Sigmoid colon (tissue), 7 donors: Measurements from ENCODE around the gene RPGRIP1L. TPM values are rescaled to one million over a fixed set of nuclear protein-coding genes. Genes with fewer than 3 reads are reported as not detected.

Source experiments
- DNase-seq: peaks from one replicate; pipeline ENCODE4 v3.0.0-alpha.2; 2019
- H3K27ac ChIP-seq, 4 donors: fragments of 200-600 bp; sonication (generic); one replicate each; pipeline ENCODE4 v1.5.1; 2016 to 2019; ENCODE audit warnings: mild to moderate bottlenecking in 1 of 4
- H3K27me3 ChIP-seq, 3 donors: fragments of 200-600 bp; sonication (generic); one replicate each; pipeline ENCODE4 v1.5.1; 2019; ENCODE audit warnings: mild to moderate bottlenecking in 1 of 3
- H3K36me3 ChIP-seq, 4 donors: fragments of 200-600 bp; sonication (generic); one replicate each; pipeline ENCODE4 v1.5.1; 2016 to 2019
- H3K4me1 ChIP-seq, 4 donors: fragments of 200-600 bp; sonication (generic); one replicate each; pipeline ENCODE4 v1.5.1; 2017 to 2019
- H3K4me3 ChIP-seq, 4 donors: fragments of 200-600 bp; sonication (generic); one replicate each; pipeline ENCODE4 v1.5.1; 2017 to 2019; ENCODE audit warnings: mild to moderate bottlenecking in 2 of 4, moderate library complexity in 1 of 4
- H3K9me3 ChIP-seq, 4 donors: fragments of 200-600 bp in 3 of 4; sonication (generic) in 3 of 4; one replicate each; pipeline versions ENCODE4 v1.5.1 to v1.6.1; 2013 to 2019
- CTCF ChIP-seq, 4 experiments: fragments of 450-650 bp in 3 of 4; fragments of 200-600 bp in 1 of 4; IDR thresholded peaks; one replicate each; pipeline ENCODE4 v1.5.1; 2016 to 2019; ENCODE audit warnings: antibody characterized with exemption in 4 of 4, mild to moderate bottlenecking in 3 of 4, moderate library complexity in 2 of 4
- EP300 ChIP-seq, 4 donors: sonication (generic); formaldehyde crosslinking; IDR thresholded peaks; one replicate each; pipeline ENCODE4 v1.6.1; 2017; ENCODE audit warnings: antibody characterized with exemption in 4 of 4
- POLR2A ChIP-seq, 2 donors: fragments of 450-650 bp; IDR thresholded peaks; one replicate each; pipeline ENCODE4 v1.6.1; 2016; ENCODE audit warnings: antibody characterized with exemption in 2 of 2, mild to moderate bottlenecking in 2 of 2, moderate library complexity in 2 of 2
- POLR2AphosphoS5 ChIP-seq, 4 donors: sonication (generic); formaldehyde crosslinking; IDR thresholded peaks; one replicate each; pipeline ENCODE4 v1.6.1; 2017; ENCODE audit warnings: antibody characterized with exemption in 4 of 4
- WGBS, 2 donors: extraction: QIAGEN DNeasy Blood & Tissue Kit; methylation state at CpG; one replicate each; pipeline ENCODE4 v1.1.7; 2013; 5-methylcytosine and 5-hydroxymethylcytosine counted together
- intact Hi-C: fragments of 100-400 bp; cut with DNase I; formaldehyde crosslinking; loops from one replicate; pipeline ENCODE4 v1.15.1; 2023
- polyA plus RNA-seq, 3 donors: library from polyadenylated mRNA; stranded (reverse); fragments of 200-250 nt; gene quantifications; one replicate each; pipeline ENCODE4 v1.2.3, GENCODE V29; 2013
- total RNA-seq, 4 donors: library from RNA; depleted of rRNA; stranded (reverse); fragments of >200 nt; gene quantifications; one replicate each; pipeline ENCODE4 v1.1.0, GENCODE V29; 2016
- donor health status: healthy with polysubstance abuse.
- donor health status: Bipolar disorder and iron deficiency.
- donor health status: healthy.

RPGRIP1L gene
- total and polyA plus RNA-seq, 7 donors = 0.46 to 5.8 (median 3.6) TPM

GRCh38 chr16:53681354-53681753 lies 22.3 kb downstream of the RPGRIP1L start:
- Histone ChIP-seq H3K9me3 (no peaks in the 10 kb centered on the region), H3K27ac (no peak overlapping the region), H3K27me3 (no peaks in the 10 kb centered on the region), H3K36me3 (peaks cover 0 to 14% (median 0%) of the 10 kb centered on the region in 4 donors), H3K4me1 (no peaks in the 10 kb centered on the region), H3K4me3 (no peak overlapping the region)
- intact Hi-C loops = no loop called here
- 67 to 72% methylated on average over 2 of the region's 2 CpGs for WGBS, 2 donors
- DNase-seq = no peak
- TF ChIP-seq POLR2AphosphoS5 (IDR thresholded peaks at IDR 0.05) = no peak
- TF ChIP-seq POLR2A (IDR thresholded peaks at IDR 0.05) = no peak
- no peak for TF ChIP-seq CTCF (IDR thresholded peaks at IDR 0.05)
- TF ChIP-seq EP300 (IDR thresholded peaks at IDR 0.05) = no peak

GRCh38 chr16:53680756-53681155 lies 22.9 kb downstream of the RPGRIP1L start:
- TF ChIP-seq EP300 (IDR thresholded peaks at IDR 0.05) = no peak
- no peak for TF ChIP-seq POLR2AphosphoS5 (IDR thresholded peaks at IDR 0.05)
- no peak for TF ChIP-seq POLR2A (IDR thresholded peaks at IDR 0.05)
- TF ChIP-seq CTCF (IDR thresholded peaks at IDR 0.05) = no peak
- H3K27ac ChIP-seq = no peak overlapping the region
- H3K36me3 ChIP-seq = peaks cover 0 to 11% (median 0%) of the 10 kb centered on the region in 4 donors
- no peak overlapping the region for H3K4me3 ChIP-seq
- WGBS, 2 donors = 95 to 98% methylated on average over 2 of the region's 2 CpGs
- intact Hi-C loops = no loop called here
- H3K4me1 ChIP-seq = no peaks in the 10 kb centered on the region
- no peaks in the 10 kb centered on the region for H3K9me3 ChIP-seq
- H3K27me3 ChIP-seq = no peaks in the 10 kb centered on the region
- no peak for DNase-seq

GRCh38 chr16:53678756-53679343 lies 24.8 kb downstream of the RPGRIP1L start:
- no peaks in the 10 kb centered on the region for H3K9me3 ChIP-seq
- no peaks in the 10 kb centered on the region for H3K36me3 ChIP-seq
- DNase-seq = no peak
- H3K27ac ChIP-seq = no peak overlapping the region
- H3K4me1 ChIP-seq = no peaks in the 10 kb centered on the region
- TF ChIP-seq EP300 (IDR thresholded peaks at IDR 0.05) (no peak), POLR2AphosphoS5 (IDR thresholded peaks at IDR 0.05) (no peak), POLR2A (IDR thresholded peaks at IDR 0.05) (no peak), CTCF (IDR thresholded peaks at IDR 0.05) (no peak)
- intact Hi-C loops = no loop called here
- H3K27me3 ChIP-seq = no peaks in the 10 kb centered on the region
- H3K4me3 ChIP-seq = no peak overlapping the region

GRCh38 chr16:53678155-53678554 lies 25.5 kb downstream of the RPGRIP1L start:
- no peak for TF ChIP-seq CTCF (IDR thresholded peaks at IDR 0.05)
- TF ChIP-seq POLR2A (IDR thresholded peaks at IDR 0.05) = no peak
- TF ChIP-seq EP300 (IDR thresholded peaks at IDR 0.05) = no peak
- no peak for TF ChIP-seq POLR2AphosphoS5 (IDR thresholded peaks at IDR 0.05)

GRCh38 chr16:53673189-53673588 lies 30.5 kb downstream of the RPGRIP1L start:
- Histone ChIP-seq H3K4me3 (no peak overlapping the region), H3K36me3 (no peaks in the 10 kb centered on the region), H3K9me3 (no peaks in the 10 kb centered on the region), H3K4me1 (no peaks in the 10 kb centered on the region), H3K27ac (no peak overlapping the region), H3K27me3 (no peaks in the 10 kb centered on the region)
- intact Hi-C loops = no loop called here
- no peak for DNase-seq
- TF ChIP-seq EP300 (IDR thresholded peaks at IDR 0.05) (no peak), CTCF (IDR thresholded peaks at IDR 0.05) (no peak), POLR2AphosphoS5 (IDR thresholded peaks at IDR 0.05) (no peak), POLR2A (IDR thresholded peaks at IDR 0.05) (no peak)
- 97% methylated on average over 4 of the region's 4 CpGs for WGBS, 2 donors

More at GRCh38 chr16:53678155-53678554, 25.5 kb downstream of the RPGRIP1L start:
- H3K9me3 ChIP-seq = no peaks in the 10 kb centered on the region
- H3K36me3 ChIP-seq = no peaks in the 10 kb centered on the region
- no peaks in the 10 kb centered on the region for H3K27me3 ChIP-seq
- no peaks in the 10 kb centered on the region for H3K4me1 ChIP-seq
- no peak for DNase-seq
- H3K27ac ChIP-seq = no peak overlapping the region
- no peak overlapping the region for H3K4me3 ChIP-seq
- intact Hi-C loops = no loop called here
- 95 to 97% methylated on average over 1 of the region's 1 CpG for WGBS, 2 donors
